GM12878 (cell line): ENCODE results near the gene SORCS2. TPM values are rescaled to one million over a fixed set of nuclear protein-coding genes. Genes with fewer than 3 reads are reported as not detected.

Experiments
- ATAC-seq: fragments of 200-7000 bp; cut with Tn5 transposase; 3 replicates; pipeline ENCODE4 v1.9.1; 2020; ENCODE audit warnings: mild to moderate bottlenecking, moderate library complexity
- BruUV-seq: library from RNA; stranded (reverse); fragments of 400-500 nt; replicated peaks from 2 replicates; lab custom pipeline; 2021; lab: Mats Ljungman, UMichigan
- CTCF ChIA-PET: fragments of 300-600 bp; sonication (Branson Sonifier 250); formaldehyde crosslinking; extraction: SDS; loops from one replicate; lab custom pipeline; 2021; ENCODE audit warnings: inconsistent platforms; lab: Yijun Ruan, JAX
- POLR2A ChIA-PET: fragments of 350-600 bp; formaldehyde crosslinking; extraction: SDS; loops from one replicate; lab custom pipeline; 2021; ENCODE audit warnings: inconsistent platforms; lab: Charles Lee
- RAD21 ChIA-PET: fragments of 300-600 bp; sonication (Branson Sonifier 250); formaldehyde crosslinking; loops from one replicate; lab custom pipeline; 2023; ENCODE audit warnings: antibody characterized with exemption; ENCODE audit not compliant: unreplicated experiment; lab: Charles Lee
- SMC1A ChIA-PET: fragments of 300-600 bp; sonication (Branson Sonifier 250); formaldehyde crosslinking; loops from one replicate; lab custom pipeline; 2023; ENCODE audit not compliant: unreplicated experiment, uncharacterized antibody; lab: Charles Lee
- DNase-seq: peaks from one replicate; pipeline ENCODE4 v3.0.0-alpha.2; 2011; ENCODE audit warnings: low read depth, low spot score
- FAIRE-seq: peaks from 3 replicates; lab custom pipeline; 2011; peaks lifted over from hg19 to GRCh38; lab: Jason Lieb, UNC
- H2AFZ ChIP-seq: 2 replicates; pipeline ENCODE4 v1.6.0; 2011; ENCODE audit warnings: low read depth, low read length, control low read depth; ENCODE audit not compliant: control insufficient read depth
- H3K27ac ChIP-seq: 2 replicates; pipeline ENCODE4 v1.5.1; 2011; ENCODE audit warnings: control low read depth; ENCODE audit not compliant: control insufficient read depth, insufficient read depth
- H3K27me3 ChIP-seq, 2 experiments: replicated peaks in 1 of 2; 2 replicates each; pipeline versions ENCODE4 v1.6.0 to v1.6.1; 2011; ENCODE audit warnings: low read length in 1 of 2; ENCODE audit not compliant: control insufficient read depth in 2 of 2, insufficient read depth in 2 of 2
- H3K36me3 ChIP-seq, 2 experiments: 2 replicates each; pipeline ENCODE4 v1.5.1; 2011; ENCODE audit warnings: low read length in 1 of 2; ENCODE audit not compliant: control insufficient read depth in 2 of 2, insufficient read depth in 2 of 2
- H3K4me1 ChIP-seq: 2 replicates; pipeline ENCODE4 v1.6.1; 2011; ENCODE audit warnings: mild to moderate bottlenecking, low read length, moderate library complexity, mixed read lengths; ENCODE audit not compliant: control insufficient read depth, insufficient read depth
- H3K4me2 ChIP-seq: 2 replicates; pipeline ENCODE4 v1.6.0; 2011; ENCODE audit warnings: control low read depth; ENCODE audit not compliant: control insufficient read depth, insufficient read depth
- H3K4me3 ChIP-seq: fragments of 200-600 bp; sonication (generic); 2 replicates; pipeline ENCODE4 v1.5.1; 2016
- H3K79me2 ChIP-seq: 2 replicates; pipeline ENCODE4 v1.6.0; 2011; ENCODE audit warnings: low read length; ENCODE audit not compliant: control insufficient read depth, insufficient read depth
- H3K9ac ChIP-seq: 2 replicates; pipeline ENCODE4 v1.8.0; 2011; ENCODE audit warnings: low read length, control low read depth, mixed read lengths; ENCODE audit not compliant: control insufficient read depth, insufficient read depth
- H3K9me3 ChIP-seq: replicated peaks from 3 replicates; pipeline ENCODE4 v1.5.1; 2011; ENCODE audit warnings: mild to moderate bottlenecking, low read length; ENCODE audit not compliant: control insufficient read depth, insufficient read depth
- H4K20me1 ChIP-seq: 2 replicates; pipeline ENCODE4 v1.6.0; 2011; ENCODE audit not compliant: control insufficient read depth, insufficient read depth
- CEBPB ChIP-seq, 2 experiments: fragments of 150-350 bp in 1 of 2; IDR thresholded peaks; 2 replicates each; pipeline ENCODE4 v1.6.1; 2012 to 2014; ENCODE audit warnings: low read depth in 2 of 2, low read length in 2 of 2, borderline replicate concordance in 1 of 2, inconsistent platforms in 1 of 2
- MEF2B ChIP-seq: fragments of 450-650 bp; IDR thresholded peaks from 2 replicates; pipeline ENCODE4 v1.6.1; 2018; ENCODE audit warnings: mild to moderate bottlenecking, moderate library complexity; ENCODE audit not compliant: partially characterized antibody, poor library complexity, severe bottlenecking
- MTA3 ChIP-seq: IDR thresholded peaks from 2 replicates; pipeline ENCODE4 v1.6.1; 2012; ENCODE audit warnings: low read length, inconsistent platforms, borderline replicate concordance
- RCOR1 ChIP-seq: conservative IDR thresholded peaks from 2 replicates; pipeline ENCODE4 v1.6.1; 2012; ENCODE audit warnings: low read depth, low read length, improper control_type of control experiment
- SREBF1 ChIP-seq: IDR thresholded peaks from 2 replicates; pipeline ENCODE4 v1.6.1; 2012; ENCODE audit warnings: mild to moderate bottlenecking, low read length
- TBL1XR1 ChIP-seq: IDR thresholded peaks from 2 replicates; pipeline ENCODE4 v1.6.1; 2012; ENCODE audit warnings: low read depth, low read length, improper control_type of control experiment
- TCF12 ChIP-seq: IDR thresholded peaks from 2 replicates; pipeline ENCODE4 v1.6.1; 2011; ENCODE audit warnings: low read depth, mild to moderate bottlenecking, low read length
- ZNF24 ChIP-seq: fragments of 450-650 bp; IDR thresholded peaks from 2 replicates; pipeline ENCODE4 v1.6.1; 2017; ENCODE audit warnings: antibody characterized with exemption, mild to moderate bottlenecking
- ZNF274 ChIP-seq: IDR thresholded peaks from one replicate; pipeline ENCODE4 v1.8.0; 2011; ENCODE audit not compliant: insufficient read length, insufficient read depth
- ZNF384 ChIP-seq: IDR thresholded peaks from 2 replicates; pipeline ENCODE4 v1.6.1; 2012; ENCODE audit warnings: low read depth, mild to moderate bottlenecking, low read length, improper control_type of control experiment, borderline replicate concordance
- WGBS: methylation state at CpG from one replicate; pipeline ENCODE4 v1.1.6; 2016; ENCODE audit warnings: low lambda C conversion rate; ENCODE audit not compliant: insufficient replicate concordance, insufficient coverage; ENCODE audit errors: missing lambda C conversion rate; 5-methylcytosine and 5-hydroxymethylcytosine counted together
- in situ Hi-C: fragments of 300-500 bp; cut with MboI; formaldehyde crosslinking; loops from 9 replicates; pipeline ENCODE4 v1.14.3; 2018; ENCODE audit warnings: mixed read lengths
- intact Hi-C: fragments of 100-400 bp; cut with micrococcal nuclease; formaldehyde crosslinking; loops from one replicate; pipeline ENCODE4 v1.14.2; 2022; ENCODE audit not compliant: unreplicated experiment
- polyA plus RNA-seq, 11 experiments: library from polyadenylated mRNA; depleted of rRNA in 4 of 11; unstranded in 6 of 11; stranded (reverse) in 5 of 11; fragments of >200 nt; fragmentation: Nextera tagmentation in 4 of 11; fragmentation: Illumina TruSeq in 1 of 11; extraction: Ambion mirVana in 4 of 11; extraction: Trizol in 1 of 11; gene quantifications; 1 replicate in 1 of 11; 2 replicates in 10 of 11; pipeline versions ENCODE4 v1.2.1 to v1.2.3, GENCODE V29; 2011 to 2016; ENCODE audit warnings: inconsistent platforms in 2 of 11, missing spikeins in 2 of 11, low read depth in 1 of 11
- total RNA-seq, 4 experiments: library from RNA; depleted of rRNA in 3 of 4; stranded (reverse); fragments of >200 nt in 3 of 4; fragmentation: Illumina TruSeq in 1 of 4; extraction: Trizol in 1 of 4; gene quantifications; 2 replicates each; pipeline versions ENCODE4 v1.2.1 to v1.2.3, GENCODE V29; 2013 to 2021
- TF ChIP-seq, protein P1 (sequence below): fragments of 450-650 bp; formaldehyde crosslinking; IDR thresholded peaks from 2 replicates; pipeline ENCODE4 v1.4.0; 2022; ENCODE audit warnings: mild to moderate bottlenecking, moderate library complexity
- TF ChIP-seq, protein P2 (sequence below): fragments of 450-650 bp; IDR thresholded peaks from 2 replicates; pipeline ENCODE4 v1.6.1; 2016; ENCODE audit warnings: mild to moderate bottlenecking

Gene SORCS2
- total and polyA plus RNA-seq, 10 of the 15 experiments (the other 5 are each of a cell fraction or from before 2014, with no cell fraction given): 0.01 to 0.15 (median 0.05) TPM; not detected in 5

DNA sequence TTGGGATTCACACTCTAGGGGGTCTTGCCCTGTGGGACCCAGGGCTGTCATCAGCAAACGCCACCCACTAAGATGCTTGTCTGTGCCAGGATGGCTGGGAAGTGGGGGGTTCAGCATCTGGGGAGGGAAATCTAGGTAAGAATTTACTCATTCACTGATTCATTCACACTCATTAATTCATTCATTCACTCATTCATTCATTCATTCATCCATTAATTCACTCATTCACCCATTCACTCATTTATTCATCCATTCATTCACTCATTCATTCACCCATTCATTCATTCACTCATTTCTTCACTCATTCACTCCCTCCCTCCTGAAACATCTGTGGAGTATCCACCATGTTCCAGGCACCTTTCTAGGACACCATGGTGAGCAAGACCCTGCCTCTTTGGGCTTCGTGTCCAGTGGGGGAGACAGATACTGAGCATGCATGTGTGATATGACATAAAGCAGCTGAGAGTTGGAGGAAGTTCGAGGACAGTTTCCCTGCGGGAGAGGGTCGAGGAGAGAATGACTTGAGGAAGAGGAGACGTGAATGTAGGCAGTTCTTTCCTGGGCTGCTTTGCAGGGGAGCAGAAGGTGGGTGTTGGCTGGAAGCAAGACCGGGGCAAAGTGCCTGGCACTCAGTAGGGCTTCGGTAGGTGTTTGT, 90.6 kb downstream of the SORCS2 start:
- FAIRE-seq (no peak), DNase-seq (no peak), ATAC-seq (no peak)
- Histone ChIP-seq H3K9ac (no peak overlapping the region), H3K79me2 (no peaks in the 10 kb centered on the region), H3K4me3 (no peak overlapping the region), H3K4me1 (no peaks in the 10 kb centered on the region), H3K36me3 (no peaks in the 10 kb centered on the region), H2AFZ (no peak overlapping the region), H3K27ac (no peak overlapping the region), H3K27me3 (peaks cover 0 to 3% of the 10 kb centered on the region in 2 experiments; a peak in 3 of 4 replicates), H4K20me1 (no peaks in the 10 kb centered on the region), H3K9me3 (no peaks in the 10 kb centered on the region), H3K4me2 (no peak overlapping the region)
- 12% methylated on average over 8 of the region's 8 CpGs for WGBS
- in situ Hi-C loops (no loop called here), intact Hi-C loops (no loop called here)
- RAD21 ChIA-PET: no interaction called here
- SMC1A ChIA-PET: no interaction called here
- CTCF ChIA-PET: no interaction called here
- no TSS peak for BruUV-seq
- POLR2A ChIA-PET: no interaction called here
- no peak for TF ChIP-seq ZNF274
- peak; percentile 89 for TF ChIP-seq ZNF24
- no peak for TF ChIP-seq CEBPB (IDR thresholded peaks at IDR 0.05; ENCODE audit: borderline replicate concordance in 1 of 2, low read depth in 2 of 2, low read length in 2 of 2)

DNA sequence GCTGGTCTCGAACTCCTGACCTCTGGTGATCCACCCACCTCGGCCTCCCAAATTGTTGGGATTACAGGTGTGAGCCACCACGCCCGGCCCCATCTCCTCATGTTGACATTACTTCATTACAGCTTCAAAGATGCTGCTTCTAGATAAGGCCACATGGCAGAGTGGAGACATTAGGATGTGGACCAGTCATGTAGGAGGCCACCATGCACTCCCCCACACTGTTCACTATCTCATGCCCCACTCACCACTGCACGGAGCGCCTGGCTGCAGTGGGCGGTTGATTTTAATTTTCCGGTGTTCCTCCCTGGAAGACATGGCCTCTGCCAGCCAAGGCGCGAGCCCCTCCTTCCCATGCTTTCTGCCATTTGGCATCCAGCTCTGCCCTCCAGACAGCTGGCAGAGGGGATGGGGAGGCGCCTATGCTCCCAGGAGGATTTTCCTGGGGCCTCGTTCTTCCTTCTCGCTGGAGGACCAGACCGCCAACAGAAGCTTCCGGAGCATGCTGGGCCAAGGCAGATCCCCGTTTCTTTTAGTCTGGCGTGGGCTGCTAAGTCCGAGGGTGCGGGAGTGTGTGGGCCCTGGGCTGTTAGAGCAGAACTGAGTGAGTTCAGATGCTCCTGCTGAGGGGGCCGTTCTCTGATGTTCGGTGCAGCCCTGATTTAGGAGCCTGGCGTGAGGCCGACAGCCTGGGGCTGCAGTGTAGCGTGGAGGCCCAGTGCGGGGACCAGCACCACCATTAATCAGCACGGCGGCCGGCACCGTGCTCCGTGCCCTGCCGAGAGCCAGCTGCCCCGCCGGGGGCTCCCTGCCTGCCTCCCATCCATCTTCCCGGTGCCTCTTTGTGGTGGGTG, 93.1 kb downstream of the SORCS2 start:
- Histone ChIP-seq H3K27ac (no peak overlapping the region), H4K20me1 (no peaks in the 10 kb centered on the region), H3K27me3 (peaks cover 0 to 3% of the 10 kb centered on the region in 2 experiments; a peak in 3 of 4 replicates), H3K4me2 (no peak overlapping the region), H3K36me3 (no peaks in the 10 kb centered on the region), H3K4me3 (no peak overlapping the region), H2AFZ (no peak overlapping the region), H3K9ac (no peak overlapping the region), H3K79me2 (no peaks in the 10 kb centered on the region), H3K9me3 (no peaks in the 10 kb centered on the region), H3K4me1 (no peaks in the 10 kb centered on the region)
- FAIRE-seq: no peak
- no peak for ATAC-seq
- POLR2A ChIA-PET: no interaction called here
- in situ Hi-C loops (no loop called here), intact Hi-C loops (no loop called here)
- 43% methylated on average over 34 of the region's 34 CpGs for WGBS
- BruUV-seq: no TSS peak
- RAD21 ChIA-PET: no interaction called here
- SMC1A ChIA-PET: no interaction called here
- DNase-seq: no peak
- CTCF ChIA-PET: no interaction called here
- TF ChIP-seq, protein P1, sequence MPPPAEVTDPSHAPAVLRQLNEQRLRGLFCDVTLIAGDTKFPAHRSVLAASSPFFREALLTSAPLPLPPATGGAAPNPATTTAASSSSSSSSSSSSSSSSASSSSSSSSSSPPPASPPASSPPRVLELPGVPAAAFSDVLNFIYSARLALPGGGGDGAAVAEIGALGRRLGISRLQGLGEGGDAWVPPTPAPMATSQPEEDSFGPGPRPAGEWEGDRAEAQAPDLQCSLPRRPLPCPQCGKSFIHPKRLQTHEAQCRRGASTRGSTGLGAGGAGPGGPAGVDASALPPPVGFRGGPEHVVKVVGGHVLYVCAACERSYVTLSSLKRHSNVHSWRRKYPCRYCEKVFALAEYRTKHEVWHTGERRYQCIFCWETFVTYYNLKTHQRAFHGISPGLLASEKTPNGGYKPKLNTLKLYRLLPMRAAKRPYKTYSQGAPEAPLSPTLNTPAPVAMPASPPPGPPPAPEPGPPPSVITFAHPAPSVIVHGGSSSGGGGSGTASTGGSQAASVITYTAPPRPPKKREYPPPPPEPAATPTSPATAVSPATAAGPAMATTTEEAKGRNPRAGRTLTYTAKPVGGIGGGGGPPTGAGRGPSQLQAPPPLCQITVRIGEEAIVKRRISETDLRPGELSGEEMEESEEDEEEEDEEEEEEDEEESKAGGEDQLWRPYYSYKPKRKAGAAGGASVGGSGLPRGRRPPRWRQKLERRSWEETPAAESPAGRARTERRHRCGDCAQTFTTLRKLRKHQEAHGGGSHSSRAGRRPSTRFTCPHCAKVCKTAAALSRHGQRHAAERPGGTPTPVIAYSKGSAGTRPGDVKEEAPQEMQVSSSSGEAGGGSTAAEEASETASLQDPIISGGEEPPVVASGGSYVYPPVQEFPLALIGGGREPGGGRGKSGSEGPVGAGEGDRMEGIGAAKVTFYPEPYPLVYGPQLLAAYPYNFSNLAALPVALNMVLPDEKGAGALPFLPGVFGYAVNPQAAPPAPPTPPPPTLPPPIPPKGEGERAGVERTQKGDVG (CRISPR knock-in tag): no peak
- TF ChIP-seq TBL1XR1 (no peak), TCF12 (no peak), ZNF384 (no peak), MEF2B (no peak), SREBF1 (no peak), RCOR1 (no peak), MTA3 (no peak)
- TF ChIP-seq, protein P2, sequence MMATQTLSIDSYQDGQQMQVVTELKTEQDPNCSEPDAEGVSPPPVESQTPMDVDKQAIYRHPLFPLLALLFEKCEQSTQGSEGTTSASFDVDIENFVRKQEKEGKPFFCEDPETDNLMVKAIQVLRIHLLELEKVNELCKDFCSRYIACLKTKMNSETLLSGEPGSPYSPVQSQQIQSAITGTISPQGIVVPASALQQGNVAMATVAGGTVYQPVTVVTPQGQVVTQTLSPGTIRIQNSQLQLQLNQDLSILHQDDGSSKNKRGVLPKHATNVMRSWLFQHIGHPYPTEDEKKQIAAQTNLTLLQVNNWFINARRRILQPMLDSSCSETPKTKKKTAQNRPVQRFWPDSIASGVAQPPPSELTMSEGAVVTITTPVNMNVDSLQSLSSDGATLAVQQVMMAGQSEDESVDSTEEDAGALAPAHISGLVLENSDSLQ: no peak
